Endothelial cell of umbilical vein (primary cell): Measurements from ENCODE around the gene SATB1. TPM values are rescaled to one million over a fixed set of nuclear protein-coding genes. Genes with fewer than 3 reads are reported as not detected.

ENCODE experiments used
- BruUV-seq: library from RNA; stranded (reverse); fragments of 400-500 nt; replicated peaks from 2 replicates; lab custom pipeline; 2021; lab: Mats Ljungman, UMichigan
- CTCF ChIA-PET: fragments of 300-600, 350-600 bp; sonication (Branson Sonifier 250); formaldehyde crosslinking; loops from one replicate; lab custom pipeline; 2021; ENCODE audit warnings: antibody characterized with exemption, inconsistent platforms; lab: Charles Lee
- POLR2A ChIA-PET: fragments of 300-600, 350-600 bp; sonication (Branson Sonifier 250); formaldehyde crosslinking; loops from one replicate; lab custom pipeline; 2021; ENCODE audit warnings: antibody characterized with exemption, inconsistent platforms; lab: Charles Lee
- DNase-seq: peaks from one replicate; pipeline ENCODE4 v3.0.0-alpha.2; 2011; ENCODE audit warnings: low read depth, low spot score
- FAIRE-seq: peaks from 2 replicates; lab custom pipeline; 2011; peaks lifted over from hg19 to GRCh38; lab: Jason Lieb, UNC
- H2AFZ ChIP-seq: 2 replicates; pipeline ENCODE4 v1.6.0; 2012; ENCODE audit warnings: low read depth, low read length, control low read depth, inconsistent platforms
- H3K27ac ChIP-seq: 2 replicates; pipeline ENCODE4 v1.5.1; 2011; ENCODE audit warnings: low read depth, mild to moderate bottlenecking, control low read depth, low read length, moderate library complexity; ENCODE audit not compliant: insufficient read depth
- H3K27me3 ChIP-seq, 2 experiments: 2 replicates each; pipeline versions ENCODE4 v1.6.0 to v1.6.1; 2011; ENCODE audit warnings: low read length in 2 of 2, mixed read lengths in 1 of 2; ENCODE audit not compliant: control insufficient read depth in 2 of 2, insufficient read depth in 2 of 2
- H3K36me3 ChIP-seq, 2 experiments: 2 replicates in 1 of 2; 3 replicates in 1 of 2; pipeline ENCODE4 v1.5.1; 2011; ENCODE audit warnings: low read length in 2 of 2, mild to moderate bottlenecking in 1 of 2, moderate library complexity in 1 of 2; ENCODE audit not compliant: control insufficient read depth in 2 of 2, insufficient read depth in 2 of 2; ENCODE audit errors: extremely low read depth in 1 of 2
- H3K4me1 ChIP-seq: 3 replicates; pipeline ENCODE4 v1.5.1; 2011; ENCODE audit warnings: mild to moderate bottlenecking, low read length; ENCODE audit not compliant: control insufficient read depth, insufficient read depth; ENCODE audit errors: extremely low read depth
- H3K4me2 ChIP-seq: 2 replicates; pipeline ENCODE4 v1.6.1; 2011; ENCODE audit warnings: low read length, control low read depth, mixed read lengths; ENCODE audit not compliant: insufficient read depth
- H3K4me3 ChIP-seq, 3 experiments: fragments of 200-600 bp in 1 of 3; sonication (generic), shearing (Covaris generic) in 1 of 3; replicated peaks in 1 of 3; 2 replicates each; pipeline ENCODE4 v1.5.1; 2011 to 2016; ENCODE audit warnings: control low read depth in 3 of 3, low read length in 3 of 3, mild to moderate bottlenecking in 2 of 3, inconsistent platforms in 1 of 3, low read depth in 1 of 3, moderate library complexity in 1 of 3; ENCODE audit not compliant: insufficient read depth in 1 of 3
- H3K79me2 ChIP-seq: 2 replicates; pipeline ENCODE4 v1.6.0; 2012; ENCODE audit warnings: low read length, inconsistent platforms; ENCODE audit not compliant: control insufficient read depth, insufficient read depth
- H3K9ac ChIP-seq: replicated peaks from 2 replicates; pipeline ENCODE3; 2011; ENCODE audit warnings: low read length, control low read depth; ENCODE audit not compliant: insufficient read depth; ENCODE audit errors: extremely low read depth
- H3K9me1 ChIP-seq: replicated peaks from 3 replicates; pipeline ENCODE4 v1.6.0; 2011; ENCODE audit warnings: mild to moderate bottlenecking, low read length; ENCODE audit not compliant: control insufficient read depth, insufficient read depth; ENCODE audit errors: extremely low read depth
- H3K9me3 ChIP-seq: replicated peaks from 2 replicates; pipeline ENCODE4 v1.5.1; 2012; ENCODE audit warnings: low read length, inconsistent platforms; ENCODE audit not compliant: control insufficient read depth, insufficient read depth
- H4K20me1 ChIP-seq: replicated peaks from 2 replicates; pipeline ENCODE3; 2011; ENCODE audit warnings: mild to moderate bottlenecking, low read length; ENCODE audit not compliant: control insufficient read depth, insufficient read depth; ENCODE audit errors: extremely low read depth
- FOS ChIP-seq: IDR thresholded peaks from 2 replicates; pipeline ENCODE4 v1.6.1; 2011; ENCODE audit warnings: mild to moderate bottlenecking, low read length, moderate library complexity, borderline replicate concordance; ENCODE audit not compliant: insufficient read depth
- JUN ChIP-seq: IDR thresholded peaks from 2 replicates; pipeline ENCODE4 v1.6.1; 2011; ENCODE audit warnings: borderline replicate concordance, low read depth; ENCODE audit not compliant: insufficient read length, insufficient read depth
- MYC ChIP-seq: IDR thresholded peaks from one replicate; pipeline ENCODE4 v1.6.1; 2011; ENCODE audit warnings: mild to moderate bottlenecking, low read depth, low read length
- POLR2A ChIP-seq: IDR thresholded peaks from 2 replicates; pipeline ENCODE4 v1.6.1; 2012; ENCODE audit warnings: low read depth, mild to moderate bottlenecking, control low read depth, low read length
- POLR2AphosphoS5 ChIP-seq: IDR thresholded peaks from 2 replicates; pipeline ENCODE4 v1.6.1; 2012; ENCODE audit warnings: low read depth, mild to moderate bottlenecking, control low read depth, low read length, moderate library complexity; ENCODE audit not compliant: insufficient read depth
- dilution Hi-C: fragments of 300-500 bp; cut with MboI; formaldehyde crosslinking; loops from one replicate; pipeline ENCODE4 v1.15.0; 2019; ENCODE audit warnings: low sequenced_read_pairs; ENCODE audit not compliant: extremely low pct_ligation_motif_present
- intact Hi-C: fragments of 100-400 bp; cut with micrococcal nuclease; formaldehyde crosslinking; loops from one replicate; pipeline ENCODE4 v1.10.0; 2022
- polyA plus RNA-seq, 4 experiments: library from polyadenylated mRNA; depleted of rRNA in 3 of 4; stranded (reverse) in 3 of 4; unstranded in 1 of 4; fragments of >200 nt; gene quantifications; 2 replicates each; pipeline versions ENCODE4 v1.2.1 to v1.2.3, GENCODE V29; 2011 to 2012; ENCODE audit warnings: missing spikeins in 1 of 4
- total RNA-seq: library from RNA; stranded (reverse); gene quantifications from 2 replicates; pipeline ENCODE4 v1.2.3, GENCODE V29; 2021
- TF ChIP-seq, protein P1 (sequence below), 2 donors: IDR thresholded peaks; 1 replicate in 1 of 2; 2 replicates in 1 of 2; pipeline ENCODE4 v1.5.1; 2011; ENCODE audit warnings: low read length in 2 of 2, mild to moderate bottlenecking in 2 of 2, moderate library complexity in 2 of 2, control low read depth in 1 of 2, inconsistent platforms in 1 of 2, low read depth in 1 of 2; ENCODE audit not compliant: insufficient read depth in 1 of 2; ENCODE audit errors: extremely low read depth in 1 of 2
- TF ChIP-seq, protein P2 (sequence below): IDR thresholded peaks from 2 replicates; pipeline ENCODE4 v1.6.1; 2011; ENCODE audit not compliant: insufficient read depth, insufficient read length

The SATB1 gene
- total and polyA plus RNA-seq, 2 donors (not counting 3 experiments of a cell fraction or from before 2014, with no cell fraction given) = 3.9 to 6.2 TPM

DNA sequence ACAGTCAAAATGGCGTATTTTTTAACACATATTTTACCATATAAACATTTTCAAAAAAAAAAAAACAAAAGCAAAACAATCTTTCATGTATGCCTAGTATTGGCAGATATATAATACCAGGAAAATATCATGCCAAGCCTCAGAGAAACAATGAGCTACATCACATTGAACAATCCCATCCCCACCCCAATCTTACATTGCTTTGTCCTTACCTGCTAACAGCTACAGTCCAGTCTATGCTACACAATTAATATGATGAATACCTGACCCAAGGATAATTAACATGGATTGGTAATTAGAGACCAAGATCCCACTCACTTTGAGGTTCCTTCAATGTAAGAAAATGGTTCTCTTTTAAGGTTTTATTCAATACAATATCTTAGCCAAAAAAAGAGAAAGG is 7.6 kb upstream of the SATB1 start:
- ChIA-PET POLR2A (no interaction called here), CTCF (interaction anchor here (0.8 kb wide), 1 partner anchor 43 kb away, joined by 3 read pairs; no protein-coding TSS in a partner anchor)
- no peak for DNase-seq
- no peaks in the 10 kb centered on the region for H3K9me3 ChIP-seq
- dilution Hi-C loops (no loop called here), intact Hi-C loops (no loop called here)
- H3K9me1 ChIP-seq = no peaks in the 10 kb centered on the region
- H3K4me2 ChIP-seq = no peak overlapping the region
- TF ChIP-seq, protein P1, sequence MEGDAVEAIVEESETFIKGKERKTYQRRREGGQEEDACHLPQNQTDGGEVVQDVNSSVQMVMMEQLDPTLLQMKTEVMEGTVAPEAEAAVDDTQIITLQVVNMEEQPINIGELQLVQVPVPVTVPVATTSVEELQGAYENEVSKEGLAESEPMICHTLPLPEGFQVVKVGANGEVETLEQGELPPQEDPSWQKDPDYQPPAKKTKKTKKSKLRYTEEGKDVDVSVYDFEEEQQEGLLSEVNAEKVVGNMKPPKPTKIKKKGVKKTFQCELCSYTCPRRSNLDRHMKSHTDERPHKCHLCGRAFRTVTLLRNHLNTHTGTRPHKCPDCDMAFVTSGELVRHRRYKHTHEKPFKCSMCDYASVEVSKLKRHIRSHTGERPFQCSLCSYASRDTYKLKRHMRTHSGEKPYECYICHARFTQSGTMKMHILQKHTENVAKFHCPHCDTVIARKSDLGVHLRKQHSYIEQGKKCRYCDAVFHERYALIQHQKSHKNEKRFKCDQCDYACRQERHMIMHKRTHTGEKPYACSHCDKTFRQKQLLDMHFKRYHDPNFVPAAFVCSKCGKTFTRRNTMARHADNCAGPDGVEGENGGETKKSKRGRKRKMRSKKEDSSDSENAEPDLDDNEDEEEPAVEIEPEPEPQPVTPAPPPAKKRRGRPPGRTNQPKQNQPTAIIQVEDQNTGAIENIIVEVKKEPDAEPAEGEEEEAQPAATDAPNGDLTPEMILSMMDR (IDR thresholded peaks at IDR 0.05; ENCODE audit: extremely low read depth in 1 of 2, insufficient read depth in 1 of 2, low read depth in 1 of 2, low read length in 2 of 2) = no peak
- TF ChIP-seq MYC = no peak
- no peak for TF ChIP-seq POLR2A
- TF ChIP-seq, protein P2, sequence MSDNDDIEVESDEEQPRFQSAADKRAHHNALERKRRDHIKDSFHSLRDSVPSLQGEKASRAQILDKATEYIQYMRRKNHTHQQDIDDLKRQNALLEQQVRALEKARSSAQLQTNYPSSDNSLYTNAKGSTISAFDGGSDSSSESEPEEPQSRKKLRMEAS = no peak
- TF ChIP-seq POLR2AphosphoS5 = no peak
- TF ChIP-seq FOS = no peak
- no peak for TF ChIP-seq JUN
- no peaks in the 10 kb centered on the region for H3K4me1 ChIP-seq
- no peak overlapping the region for H3K27ac ChIP-seq
- no peak overlapping the region for H3K4me3 ChIP-seq
- FAIRE-seq = no peak
- H3K79me2 ChIP-seq = no peaks in the 10 kb centered on the region
- peaks cover 0 to 20% of the 10 kb centered on the region in 2 experiments for H3K27me3 ChIP-seq
- H3K36me3 ChIP-seq = no peaks in the 10 kb centered on the region
- no peak overlapping the region for H2AFZ ChIP-seq
- H4K20me1 ChIP-seq = no peaks in the 10 kb centered on the region
- no TSS peak for BruUV-seq
- no peak overlapping the region for H3K9ac ChIP-seq
